ENCODE data around the gene DAAM2.

DAAM2 gene

DNA sequence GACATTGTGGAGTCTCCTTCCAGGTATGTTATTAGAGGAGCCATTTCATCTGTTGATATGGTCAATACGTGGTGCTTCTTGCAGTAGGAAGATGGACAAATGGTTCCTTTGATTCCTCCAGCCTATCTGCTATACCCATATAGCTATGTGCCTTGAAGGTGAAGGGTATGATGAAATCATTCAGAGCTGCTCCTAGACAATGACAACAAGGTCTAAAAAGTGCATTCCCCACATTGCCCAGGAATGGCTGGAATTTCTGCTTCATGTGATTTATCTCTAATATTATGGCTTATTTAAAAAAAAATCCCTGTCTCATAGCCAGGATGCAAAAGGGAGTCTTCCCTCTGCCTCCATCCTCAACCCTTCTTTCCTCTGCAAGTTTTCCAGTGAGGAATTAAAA, 14.1 kb downstream of the DAAM2 start:
- no peak for DNase-seq (ENCODE audit: extremely low spot score)
- no peak for TF ChIP-seq FOXA1 (IDR thresholded peaks at IDR 0.05)
- TF ChIP-seq L3MBTL2 (conservative IDR thresholded peaks at IDR 0.05): no peak
- TF ChIP-seq, protein P1, sequence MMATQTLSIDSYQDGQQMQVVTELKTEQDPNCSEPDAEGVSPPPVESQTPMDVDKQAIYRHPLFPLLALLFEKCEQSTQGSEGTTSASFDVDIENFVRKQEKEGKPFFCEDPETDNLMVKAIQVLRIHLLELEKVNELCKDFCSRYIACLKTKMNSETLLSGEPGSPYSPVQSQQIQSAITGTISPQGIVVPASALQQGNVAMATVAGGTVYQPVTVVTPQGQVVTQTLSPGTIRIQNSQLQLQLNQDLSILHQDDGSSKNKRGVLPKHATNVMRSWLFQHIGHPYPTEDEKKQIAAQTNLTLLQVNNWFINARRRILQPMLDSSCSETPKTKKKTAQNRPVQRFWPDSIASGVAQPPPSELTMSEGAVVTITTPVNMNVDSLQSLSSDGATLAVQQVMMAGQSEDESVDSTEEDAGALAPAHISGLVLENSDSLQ (IDR thresholded peaks at IDR 0.05): no peak
- TF ChIP-seq FOXM1 (IDR thresholded peaks at IDR 0.05; ENCODE audit: borderline replicate concordance): no peak
- TF ChIP-seq ZNF384 (IDR thresholded peaks at IDR 0.05): no peak
- no peak for TF ChIP-seq BHLHE40 (IDR thresholded peaks at IDR 0.05; ENCODE audit: borderline replicate concordance)
- TF ChIP-seq ARNT (IDR thresholded peaks at IDR 0.05): no peak
- TF ChIP-seq ELF4 (IDR thresholded peaks at IDR 0.05): no peak
- no peak for TF ChIP-seq CTBP1 (IDR thresholded peaks at IDR 0.05; ENCODE audit: borderline replicate concordance)
- TF ChIP-seq SUZ12 (IDR thresholded peaks at IDR 0.05): no peak
- TF ChIP-seq HDGF (IDR thresholded peaks at IDR 0.05; ENCODE audit: borderline replicate concordance): no peak
- TF ChIP-seq FOXK2 (IDR thresholded peaks at IDR 0.05): no peak
- TF ChIP-seq NFRKB (IDR thresholded peaks at IDR 0.05): no peak
- no peak for TF ChIP-seq TARDBP (IDR thresholded peaks at IDR 0.05)
- TF ChIP-seq SP1 (IDR thresholded peaks at IDR 0.05): no peak
- TF ChIP-seq LEF1 (IDR thresholded peaks at IDR 0.05; ENCODE audit: borderline replicate concordance): no peak
- POLR2A ChIA-PET: no interaction called here
- CTCF ChIA-PET: no interaction called here

DNA sequence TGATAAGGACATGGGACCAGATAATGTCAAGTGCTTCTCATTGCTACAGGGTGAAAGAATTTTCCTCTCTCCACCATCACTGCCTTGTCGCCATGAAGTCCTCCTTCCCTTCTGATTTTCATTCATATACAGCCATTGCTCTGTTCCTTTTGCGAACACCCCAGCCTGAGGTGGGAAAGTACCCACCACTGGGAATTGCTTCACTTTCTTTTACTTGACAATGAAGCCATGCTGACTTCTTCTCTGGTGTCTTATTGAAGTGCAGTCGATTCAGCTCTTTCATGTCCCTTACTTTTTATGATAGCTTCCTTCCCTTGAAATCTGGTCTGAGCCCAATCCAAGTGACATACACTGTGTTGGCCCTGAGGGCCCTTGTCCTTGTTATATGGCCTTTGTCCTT, 16.2 kb downstream of the DAAM2 start:
- ChIA-PET POLR2A (no interaction called here), CTCF (interaction anchor here (0.5 kb wide), 1 partner anchor 973 kb away, joined by 3 read pairs; no protein-coding TSS in a partner anchor)
- TF ChIP-seq FOXK2 (IDR thresholded peaks at IDR 0.05): no peak
- no peak for TF ChIP-seq HDGF (IDR thresholded peaks at IDR 0.05; ENCODE audit: borderline replicate concordance)
- TF ChIP-seq L3MBTL2 (conservative IDR thresholded peaks at IDR 0.05): no peak
- no peak for TF ChIP-seq FOXM1 (IDR thresholded peaks at IDR 0.05; ENCODE audit: borderline replicate concordance)
- TF ChIP-seq BHLHE40 (IDR thresholded peaks at IDR 0.05; ENCODE audit: borderline replicate concordance): no peak
- TF ChIP-seq ZNF384 (IDR thresholded peaks at IDR 0.05): no peak
- TF ChIP-seq SP1 (IDR thresholded peaks at IDR 0.05): no peak
- TF ChIP-seq NFRKB (IDR thresholded peaks at IDR 0.05): no peak
- TF ChIP-seq SUZ12 (IDR thresholded peaks at IDR 0.05): no peak
- no peak for TF ChIP-seq CTBP1 (IDR thresholded peaks at IDR 0.05; ENCODE audit: borderline replicate concordance)
- TF ChIP-seq ARNT (IDR thresholded peaks at IDR 0.05): no peak
- TF ChIP-seq, protein P1 (IDR thresholded peaks at IDR 0.05): no peak
- no peak for TF ChIP-seq TARDBP (IDR thresholded peaks at IDR 0.05)
- TF ChIP-seq LEF1 (IDR thresholded peaks at IDR 0.05; ENCODE audit: borderline replicate concordance): no peak
- no peak for TF ChIP-seq ELF4 (IDR thresholded peaks at IDR 0.05)
- DNase-seq (ENCODE audit: extremely low spot score): no peak

DNA sequence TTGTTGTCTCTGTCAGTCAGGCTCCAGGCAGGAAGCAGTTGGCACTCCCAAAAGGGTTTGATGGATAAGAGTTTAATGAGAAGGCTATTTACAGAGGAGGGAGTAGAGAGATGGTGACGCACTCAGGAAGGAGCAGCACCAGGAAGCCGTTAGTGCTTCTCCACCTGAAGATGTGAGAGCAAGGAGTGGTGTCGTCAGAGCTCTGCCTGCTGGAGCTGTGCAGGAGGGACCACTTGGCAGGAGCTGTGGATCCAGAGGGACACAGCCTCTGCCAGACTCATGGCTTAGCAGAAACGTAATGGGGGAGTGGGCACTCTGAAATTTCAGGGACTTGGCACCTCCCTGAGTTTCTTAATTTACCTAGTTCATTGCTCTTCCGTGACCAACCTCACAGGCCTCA, 16.8 kb downstream of the DAAM2 start:
- CTCF ChIA-PET: no interaction called here
- no peak for DNase-seq (ENCODE audit: extremely low spot score)
- POLR2A ChIA-PET: no interaction called here
- no peak for TF ChIP-seq L3MBTL2 (conservative IDR thresholded peaks at IDR 0.05)
- no peak for TF ChIP-seq SP1 (IDR thresholded peaks at IDR 0.05)
- no peak for TF ChIP-seq FOXM1 (IDR thresholded peaks at IDR 0.05; ENCODE audit: borderline replicate concordance)
- no peak for TF ChIP-seq SUZ12 (IDR thresholded peaks at IDR 0.05)
- TF ChIP-seq CTBP1 (IDR thresholded peaks at IDR 0.05; ENCODE audit: borderline replicate concordance): no peak
- no peak for TF ChIP-seq LEF1 (IDR thresholded peaks at IDR 0.05; ENCODE audit: borderline replicate concordance)
- TF ChIP-seq NFRKB (IDR thresholded peaks at IDR 0.05): no peak
- TF ChIP-seq ZNF384 (IDR thresholded peaks at IDR 0.05): no peak
- TF ChIP-seq ARNT (IDR thresholded peaks at IDR 0.05): no peak
- no peak for TF ChIP-seq HDGF (IDR thresholded peaks at IDR 0.05; ENCODE audit: borderline replicate concordance)
- no peak for TF ChIP-seq ELF4 (IDR thresholded peaks at IDR 0.05)
- no peak for TF ChIP-seq FOXK2 (IDR thresholded peaks at IDR 0.05)
- TF ChIP-seq BHLHE40 (IDR thresholded peaks at IDR 0.05; ENCODE audit: borderline replicate concordance): no peak
- no peak for TF ChIP-seq TARDBP (IDR thresholded peaks at IDR 0.05)

DNA sequence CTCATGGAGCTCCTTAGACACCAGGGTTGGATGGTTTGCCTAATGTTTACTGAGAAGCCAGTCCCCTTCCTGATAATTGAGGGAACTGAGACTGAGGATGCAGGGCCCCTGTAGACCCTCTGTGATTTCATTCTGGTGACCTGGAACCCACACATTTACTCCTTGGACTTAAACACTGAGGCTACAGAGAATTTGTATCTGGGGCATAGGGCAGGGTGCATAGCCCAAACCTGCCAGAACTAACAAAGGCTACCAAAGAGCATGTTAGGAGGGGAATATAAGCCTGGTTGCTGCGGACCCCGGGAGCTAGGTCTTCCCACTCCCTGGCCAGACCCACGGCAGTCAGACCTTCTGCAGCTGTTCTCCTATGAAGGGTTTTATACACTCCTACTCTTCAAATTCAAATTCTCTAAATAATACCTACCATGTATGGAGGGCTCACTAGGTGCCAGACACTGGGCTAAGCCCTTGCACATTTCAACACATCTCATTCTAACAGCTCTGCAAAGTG, 19.7 kb downstream of the DAAM2 start:
- no peak for DNase-seq (ENCODE audit: extremely low spot score)
- no peak for TF ChIP-seq SUZ12 (IDR thresholded peaks at IDR 0.05)
- TF ChIP-seq, protein P1 (IDR thresholded peaks at IDR 0.05): no peak
- TF ChIP-seq NFRKB (IDR thresholded peaks at IDR 0.05): no peak
- no peak for TF ChIP-seq TARDBP (IDR thresholded peaks at IDR 0.05)
- TF ChIP-seq FOXK2 (IDR thresholded peaks at IDR 0.05): no peak
- no peak for TF ChIP-seq LEF1 (IDR thresholded peaks at IDR 0.05; ENCODE audit: borderline replicate concordance)
- no peak for TF ChIP-seq ARNT (IDR thresholded peaks at IDR 0.05)
- no peak for TF ChIP-seq L3MBTL2 (conservative IDR thresholded peaks at IDR 0.05)
- TF ChIP-seq FOXM1 (IDR thresholded peaks at IDR 0.05; ENCODE audit: borderline replicate concordance): no peak
- TF ChIP-seq FOXA1 (IDR thresholded peaks at IDR 0.05): no peak
- no peak for TF ChIP-seq SP1 (IDR thresholded peaks at IDR 0.05)
- CTCF ChIA-PET: interaction anchor here (0.6 to 1.0 kb wide), 2 partner anchors 169 to 170 kb away, joined by 3 to 4 read pairs; no protein-coding TSS in a partner anchor
- POLR2A ChIA-PET: no interaction called here

DNA sequence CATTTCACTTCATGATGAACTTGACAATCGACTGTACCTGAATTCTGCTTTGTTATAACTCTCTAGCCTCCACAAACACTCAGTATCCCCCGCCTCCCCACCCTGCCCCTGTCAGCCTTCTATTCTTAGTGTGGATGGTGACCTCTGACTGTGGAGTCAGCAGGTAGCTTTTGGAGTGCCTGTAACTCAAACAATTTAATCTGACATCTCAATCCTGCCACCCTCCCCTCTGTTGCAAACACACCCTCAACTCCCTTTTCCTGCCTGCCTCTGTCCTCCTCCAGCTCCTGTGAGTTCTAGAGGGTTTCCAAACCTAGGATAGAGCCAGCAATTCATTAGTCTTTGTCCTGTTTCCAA, 20.3 kb downstream of the DAAM2 start:
- CTCF ChIA-PET: interaction anchor here (1.0 kb wide), 1 partner anchor 170 kb away, joined by 3 read pairs; no protein-coding TSS in a partner anchor
- no peak for DNase-seq (ENCODE audit: extremely low spot score)
- POLR2A ChIA-PET: no interaction called here
- TF ChIP-seq, protein P1 (IDR thresholded peaks at IDR 0.05): peak; percentile 36; the same call in 1 of the 2 replicates
- TF ChIP-seq FOXK2 (IDR thresholded peaks at IDR 0.05) (no peak), TARDBP (IDR thresholded peaks at IDR 0.05) (no peak)
